Gastrocnemius medialis (tissue), 4 donors: ENCODE data around the gene RNF220.

ENCODE experiments used
- CTCF ChIP-seq, 5 experiments: fragments of 450-650 bp in 3 of 5; fragments of 200-600 bp in 2 of 5; sonication (generic) in 2 of 5; IDR thresholded peaks in 4 of 5; conservative IDR thresholded peaks in 1 of 5; 1 replicate in 4 of 5; 2 replicates in 1 of 5; pipeline ENCODE4 v1.5.1; 2016 to 2019; ENCODE audit warnings: antibody characterized with exemption in 5 of 5, mild to moderate bottlenecking in 3 of 5, moderate library complexity in 3 of 5
- POLR2A ChIP-seq, 2 donors: fragments of 450-650 bp; IDR thresholded peaks; one replicate each; pipeline ENCODE4 v1.6.1; 2017; ENCODE audit warnings: antibody characterized with exemption in 2 of 2, mild to moderate bottlenecking in 2 of 2, moderate library complexity in 2 of 2

GRCh38 chr1:44620072-44620471 is 215.0 kb downstream of the RNF220 start:
- TF ChIP-seq POLR2A (IDR thresholded peaks at IDR 0.05) (no peak), CTCF (IDR thresholded peaks at IDR 0.05 in 4 of 5, conservative IDR thresholded peaks at IDR 0.05 in 1 of 5) (no peak)
